PC-9 (cell line): ENCODE measurements around the gene TTC1. TPM values are rescaled to one million over a fixed set of nuclear protein-coding genes. Genes with fewer than 3 reads are reported as not detected.

Experiments
- BruUV-seq: library from RNA; stranded (reverse); fragments of 400-500 nt; replicated peaks from 2 replicates; lab custom pipeline; 2021; lab: Mats Ljungman, UMichigan
- CTCF ChIA-PET: fragments of 300-600 bp; sonication (Branson Sonifier 250); formaldehyde crosslinking; loops from one replicate; lab custom pipeline; 2022; ENCODE audit warnings: antibody characterized with exemption; lab: Charles Lee
- POLR2A ChIA-PET: fragments of 300-600 bp; sonication (Branson Sonifier 250); formaldehyde crosslinking; loops from one replicate; lab custom pipeline; 2022; ENCODE audit warnings: antibody characterized with exemption; ENCODE audit not compliant: unreplicated experiment; lab: Charles Lee
- DNase-seq, 2 experiments: peaks; one replicate each; pipeline versions ENCODE4 v3.0.0 to v3.0.0-alpha.2; 2015 to 2022; ENCODE audit warnings: mixed read lengths in 1 of 2
- H2AFZ ChIP-seq: fragments of 200-600 bp; sonication (generic); 2 replicates; pipeline ENCODE4 v1.8.1; 2017; ENCODE audit warnings: antibody characterized with exemption
- H3F3A ChIP-seq: fragments of 200-600 bp; sonication (generic); 2 replicates; pipeline ENCODE4 v1.8.1; 2017; ENCODE audit warnings: antibody characterized with exemption, mild to moderate bottlenecking, low read depth; ENCODE audit not compliant: insufficient read depth
- H3K27ac ChIP-seq: fragments of 200-600 bp; sonication (generic); 2 replicates; pipeline ENCODE4 v1.6.1; 2016; ENCODE audit warnings: mixed run types
- H3K27me3 ChIP-seq: fragments of 200-600 bp; sonication (generic); 2 replicates; pipeline ENCODE4 v1.6.1; 2016; ENCODE audit warnings: low read depth, mixed run types; ENCODE audit not compliant: insufficient read depth
- H3K36me3 ChIP-seq: fragments of 200-600 bp; sonication (generic); 2 replicates; pipeline ENCODE4 v1.6.1; 2016; ENCODE audit warnings: low read depth, mixed run types
- H3K4me1 ChIP-seq: fragments of 200-600 bp; sonication (generic); replicated peaks from 2 replicates; pipeline ENCODE4 v1.6.1; 2016; ENCODE audit warnings: mixed run types; ENCODE audit not compliant: insufficient read depth
- H3K4me2 ChIP-seq: fragments of 200-600 bp; sonication (generic); 2 replicates; pipeline ENCODE4 v1.6.1; 2017; ENCODE audit warnings: mixed run types
- H3K4me3 ChIP-seq: fragments of 200-600 bp; sonication (generic); 2 replicates; pipeline ENCODE4 v1.6.1; 2016; ENCODE audit warnings: mixed run types
- H3K79me2 ChIP-seq: fragments of 200-600 bp; sonication (generic); 2 replicates; pipeline ENCODE4 v1.6.1; 2017; ENCODE audit warnings: low read depth, mixed run types
- H3K9me2 ChIP-seq: fragments of 200-600 bp; sonication (generic); 2 replicates; pipeline ENCODE4 v1.8.1; 2017; ENCODE audit warnings: mild to moderate bottlenecking; ENCODE audit not compliant: insufficient read depth
- H3K9me3 ChIP-seq: fragments of 200-600 bp; sonication (generic); 2 replicates; pipeline ENCODE4 v1.8.1; 2016; ENCODE audit warnings: low read depth; ENCODE audit not compliant: insufficient read depth
- H4K20me1 ChIP-seq: fragments of 200-600 bp; sonication (generic); 2 replicates; pipeline ENCODE4 v1.8.1; 2017; ENCODE audit not compliant: insufficient read depth
- CTCF ChIP-seq: fragments of 200-600 bp; sonication (generic); conservative IDR thresholded peaks from 2 replicates; pipeline ENCODE4 v1.6.1; 2017; ENCODE audit warnings: mixed run types, antibody characterized with exemption, mild to moderate bottlenecking, moderate library complexity
- EZH2 ChIP-seq: fragments of 200-600 bp; sonication (generic); IDR thresholded peaks from 2 replicates; pipeline ENCODE4 v1.8.0; 2017; ENCODE audit warnings: antibody characterized with exemption, low read depth
- intact Hi-C: fragments of 100-400 bp; cut with micrococcal nuclease; formaldehyde crosslinking; loops from one replicate; pipeline ENCODE4 v1.10.0; 2022; ENCODE audit not compliant: unreplicated experiment
- total RNA-seq: library from RNA; stranded (reverse); gene quantifications from 2 replicates; pipeline ENCODE4 v1.2.3, GENCODE V29; 2021

TTC1 gene
- total RNA-seq, 1 experiment from 2014 or later, result 68.5 TPM

- DNase-seq, result no peak
- TF ChIP-seq EZH2 (no peak), CTCF (no peak)
- H3K9me3 ChIP-seq, result no peaks in the 10 kb centered on the region
- H3K4me2 ChIP-seq, result no peak overlapping the region
- ChIA-PET POLR2A (no interaction called here), CTCF (interaction anchor here (0.8 kb wide), 1 partner anchor 549 kb away, joined by 3 read pairs; no protein-coding TSS in a partner anchor)
- H3F3A ChIP-seq, result no peaks in the 10 kb centered on the region
- no peaks in the 10 kb centered on the region for H4K20me1 ChIP-seq
- no peak overlapping the region for H3K27ac ChIP-seq
- no TSS peak for BruUV-seq
- no peaks in the 10 kb centered on the region for H3K27me3 ChIP-seq
- H3K9me2 ChIP-seq, result no peaks in the 10 kb centered on the region
- no peaks in the 10 kb centered on the region for H3K4me1 ChIP-seq
- intact Hi-C loops, result loop anchor here (5.0 kb wide), 1 partner anchor 1296 kb away; no protein-coding TSS in a partner anchor
- H3K79me2 ChIP-seq, result no peaks in the 10 kb centered on the region
- no peak overlapping the region for H3K4me3 ChIP-seq
- H2AFZ ChIP-seq, result no peak overlapping the region
- no peaks in the 10 kb centered on the region for H3K36me3 ChIP-seq
Observed at GRCh38 chr5:159993194-159993593, 15.7 kb upstream of the TTC1 start.

- ChIA-PET POLR2A (no interaction called here), CTCF (no interaction called here)
- H3K36me3 ChIP-seq, result no peaks in the 10 kb centered on the region
- H3K4me2 ChIP-seq, result no peak overlapping the region
- H2AFZ ChIP-seq, result no peak overlapping the region
- BruUV-seq, result no TSS peak
- no peaks in the 10 kb centered on the region for H4K20me1 ChIP-seq
- H3K9me2 ChIP-seq, result no peaks in the 10 kb centered on the region
- intact Hi-C loops, result no loop called here
- H3K79me2 ChIP-seq, result no peaks in the 10 kb centered on the region
- no peaks in the 10 kb centered on the region for H3K27me3 ChIP-seq
- TF ChIP-seq CTCF, result no peak
- no peak for TF ChIP-seq EZH2
- H3K4me3 ChIP-seq, result no peak overlapping the region
- DNase-seq, result no peak
- no peaks in the 10 kb centered on the region for H3K9me3 ChIP-seq
- H3F3A ChIP-seq, result no peaks in the 10 kb centered on the region
- no peak overlapping the region for H3K27ac ChIP-seq
- H3K4me1 ChIP-seq, result no peaks in the 10 kb centered on the region
Observed at GRCh38 chr5:159995907-159996306, 13.0 kb upstream of the TTC1 start.

GRCh38 chr5:160001457-160001856 is 7.5 kb upstream of the TTC1 start:
- Histone ChIP-seq H2AFZ (no peak overlapping the region), H3K9me3 (no peaks in the 10 kb centered on the region), H3K4me1 (no peaks in the 10 kb centered on the region), H4K20me1 (no peaks in the 10 kb centered on the region), H3K27ac (no peak overlapping the region), H3K4me3 (no peak overlapping the region), H3K4me2 (no peak overlapping the region), H3F3A (no peaks in the 10 kb centered on the region), H3K79me2 (no peaks in the 10 kb centered on the region), H3K9me2 (no peaks in the 10 kb centered on the region), H3K36me3 (no peaks in the 10 kb centered on the region), H3K27me3 (no peaks in the 10 kb centered on the region)
- POLR2A ChIA-PET, result no interaction called here
- BruUV-seq, result no TSS peak
- DNase-seq, result no peak
- intact Hi-C loops, result no loop called here
- CTCF ChIA-PET, result no interaction called here
- no peak for TF ChIP-seq EZH2
- no peak for TF ChIP-seq CTCF
